Measurements from ENCODE around the gene OR10V1.
A peak's percentile ranks its signal among the peaks of the same experiment; 100 is the strongest.

OR10V1 gene

GRCh38 chr11:59713745-59714144 lies at the start of gene OR10V1:
TSS of gene OR10V1 (minus strand) at chr11:59713845. CDS start at chr11:59713845, 0 bp downstream.
- DNase-seq (ENCODE audit: low spot score) = no peak

GRCh38 chr11:59761993-59762392 lies 48.3 kb upstream of the OR10V1 start:
- DNase-seq (ENCODE audit: low spot score) = no peak

GRCh38 chr11:59760771-59761170 lies 47.1 kb upstream of the OR10V1 start:
- no peak for DNase-seq (ENCODE audit: low spot score)

GRCh38 chr11:59759900-59760299 lies 46.3 kb upstream of the OR10V1 start:
- no peak for DNase-seq (ENCODE audit: low spot score)

- no peak for DNase-seq (ENCODE audit: low spot score)
These were observed 44.9 kb upstream of the OR10V1 start for GRCh38 chr11:59758401-59759037.

GRCh38 chr11:59756845-59757244 lies 43.2 kb upstream of the OR10V1 start:
- DNase-seq (ENCODE audit: low spot score) = no peak

GRCh38 chr11:59756558-59756840 lies 42.9 kb upstream of the OR10V1 start:
- no peak for DNase-seq (ENCODE audit: low spot score)

GRCh38 chr11:59755701-59756557 lies 42.3 kb upstream of the OR10V1 start:
- DNase-seq (ENCODE audit: low spot score) = peak; percentile 43

GRCh38 chr11:59754859-59755700 lies 41.4 kb upstream of the OR10V1 start, which contains the start of gene STX3:
TSS of gene STX3 (plus strand) at chr11:59755376. CDS start at chr11:59755606, 230 bp downstream.
- DNase-seq (ENCODE audit: low spot score) = peak; percentile 62

- DNase-seq (ENCODE audit: low spot score) = no peak
These were observed 40.8 kb upstream of the OR10V1 start for GRCh38 chr11:59754494-59754858.

GRCh38 chr11:59753650-59754493 lies 40.2 kb upstream of the OR10V1 start:
- peak; percentile 84 for DNase-seq (ENCODE audit: low spot score)

- no peak for DNase-seq (ENCODE audit: low spot score)
These were observed 32.5 kb upstream of the OR10V1 start for GRCh38 chr11:59746111-59746510.

GRCh38 chr11:59730896-59731565 lies 17.4 kb upstream of the OR10V1 start:
- no peak for DNase-seq (ENCODE audit: low spot score)

GRCh38 chr11:59729834-59730233 lies 16.2 kb upstream of the OR10V1 start:
- DNase-seq (ENCODE audit: low spot score) = no peak

- DNase-seq (ENCODE audit: low spot score) = peak; percentile 9
These were observed 15.3 kb upstream of the OR10V1 start for GRCh38 chr11:59728913-59729312.

GRCh38 chr11:59728154-59728553 lies 14.5 kb upstream of the OR10V1 start:
- no peak for DNase-seq (ENCODE audit: low spot score)

- no peak for DNase-seq (ENCODE audit: low spot score)
These were observed 13.8 kb upstream of the OR10V1 start for GRCh38 chr11:59727426-59727825.

- no peak for DNase-seq (ENCODE audit: low spot score)
These were observed 10.4 kb upstream of the OR10V1 start for GRCh38 chr11:59724066-59724465.

- DNase-seq (ENCODE audit: low spot score) = no peak
These were observed 5.9 kb upstream of the OR10V1 start for GRCh38 chr11:59719556-59719955.

GRCh38 chr11:59716051-59716450 lies 2.4 kb upstream of the OR10V1 start:
- no peak for DNase-seq (ENCODE audit: low spot score)

- DNase-seq (ENCODE audit: low spot score) = no peak
These were observed 3.4 kb downstream of the OR10V1 start for GRCh38 chr11:59710136-59710847.
